Heart left ventricle (tissue), 13 donors: ENCODE results near the gene BAIAP2L2.

Experiments
- CTCF ChIP-seq, 12 donors: fragments of 200-600 bp; sonication (generic) in 4 of 12; IDR thresholded peaks; one replicate each; pipeline versions ENCODE4 v1.5.0 to v1.8.0; 2018 to 2022; ENCODE audit warnings: antibody characterized with exemption in 12 of 12, mild to moderate bottlenecking in 5 of 12
- POLR2A ChIP-seq, 2 donors: fragments of 450-650 bp; IDR thresholded peaks; one replicate each; pipeline ENCODE4 v1.6.1; 2017; ENCODE audit warnings: antibody characterized with exemption in 2 of 2, mild to moderate bottlenecking in 2 of 2, moderate library complexity in 2 of 2
- donor health status: ischemic (EF 13 %, LVEDD 7.1; RV severe dilation, severe dysfunction).
- donor health status: DM: no; HTN: yes; CAD: no.
- donor health status: DM: no; HTN: no; CAD: no.
- donor health status: ischemic (EF 25% LVEDD 6.9; RV normal size, moderate dysfunction).
- donor health status: ischemic (EF 25% LVEDD 5.7; RV mildly dilated, moderate dysfunction).
- donor health status: ischemic (EF 35%, LVEDD 5.7; RV mildly dilated, moderate dysfunction).
- donor health status: nonischemic (EF 11% LVEDD 7.7; RV severe dilation, severe dysfunction).
- donor health status: DM: yes; HTN: yes; CAD: no.
- donor health status: PGD.
- donor health status: ischemic (EF 29% LVEDD 5.4; RV normal size, mild dysfunction).
- donor health status: nonischemic (EF 23%, LVEDD 6.1; RV moderate dilation, normal function).

- no peak for TF ChIP-seq CTCF (IDR thresholded peaks at IDR 0.05)
- TF ChIP-seq POLR2A (IDR thresholded peaks at IDR 0.05), result no peak
These were observed 32.9 kb downstream of the BAIAP2L2 start for GRCh38 chr22:38077595-38077994.
